Subcutaneous abdominal adipose tissue (tissue), 5 donors: Measurements from ENCODE around the gene ZNF407.
"Not testable (repeated sequence)": the region's sequence is repeated elsewhere in the genome, so short reads cannot be mapped to it uniquely, and the experiment has no call there.

Experiments used
- H3K27ac ChIP-seq: one replicate; pipeline ENCODE4 v1.7.0; 2013; ENCODE audit warnings: low read depth, mild to moderate bottlenecking, inconsistent platforms, low read length, moderate library complexity
- H3K27me3 ChIP-seq, 5 donors: one replicate each; pipeline ENCODE4 v1.7.0; 2013; ENCODE audit warnings: low read length in 5 of 5, inconsistent platforms in 1 of 5; ENCODE audit not compliant: control insufficient read depth in 5 of 5, insufficient read depth in 4 of 5
- H3K36me3 ChIP-seq, 5 donors: one replicate each; pipeline ENCODE4 v1.7.0; 2013; ENCODE audit warnings: low read length in 5 of 5; ENCODE audit not compliant: control insufficient read depth in 5 of 5, insufficient read depth in 5 of 5
- H3K4me1 ChIP-seq, 5 donors: one replicate each; pipeline ENCODE4 v1.7.0; 2013; ENCODE audit warnings: low read length in 5 of 5, mild to moderate bottlenecking in 3 of 5, moderate library complexity in 1 of 5; ENCODE audit not compliant: control insufficient read depth in 5 of 5, insufficient read depth in 5 of 5
- H3K4me3 ChIP-seq, 5 donors: one replicate each; pipeline ENCODE4 v1.7.0; 2013; ENCODE audit warnings: low read length in 5 of 5, low read depth in 1 of 5
- H3K9ac ChIP-seq, 5 donors: one replicate each; pipeline ENCODE4 v1.7.0; 2013; ENCODE audit warnings: low read length in 5 of 5, mild to moderate bottlenecking in 4 of 5, moderate library complexity in 3 of 5
- H3K9me3 ChIP-seq, 5 donors: one replicate each; pipeline ENCODE4 v1.7.0; 2013; ENCODE audit warnings: low read length in 5 of 5; ENCODE audit not compliant: control insufficient read depth in 5 of 5
- donor health status: healthy.
- donor health status: healthy.
- donor health status: healthy.
- donor health status: healthy.
- donor health status: healthy.

The ZNF407 gene

GRCh38 chr18:74957588-74958224 is 360.0 kb downstream of the ZNF407 start:
- Histone ChIP-seq H3K9ac (no peak overlapping the region), H3K9me3 (no peaks in the 10 kb centered on the region), H3K4me1 (peaks cover 0 to 2% (median 0%) of the 10 kb centered on the region in 5 donors), H3K36me3 (peaks cover 0 to 7% (median 4%) of the 10 kb centered on the region in 5 donors), H3K4me3 (no peak overlapping the region), H3K27me3 (no peaks in the 10 kb centered on the region), H3K27ac (no peak overlapping the region)

GRCh38 chr18:74959216-74959615 is 361.5 kb downstream of the ZNF407 start:
- no peak overlapping the region for H3K27ac ChIP-seq
- peaks cover 0 to 7% (median 4%) of the 10 kb centered on the region in 5 donors for H3K36me3 ChIP-seq
- no peak overlapping the region for H3K4me3 ChIP-seq
- no peaks in the 10 kb centered on the region for H3K27me3 ChIP-seq
- no peak overlapping the region for H3K9ac ChIP-seq
- H3K4me1 ChIP-seq, result peaks cover 0 to 4% (median 2%) of the 10 kb centered on the region in 5 donors
- H3K9me3 ChIP-seq, result no peaks in the 10 kb centered on the region

- no peak overlapping the region for H3K27ac ChIP-seq
- H3K9me3 ChIP-seq, result no peaks in the 10 kb centered on the region
- no peaks in the 10 kb centered on the region for H3K27me3 ChIP-seq
- no peak overlapping the region for H3K4me3 ChIP-seq
- H3K4me1 ChIP-seq, result peaks cover 0 to 4% (median 2%) of the 10 kb centered on the region in 5 donors
- H3K9ac ChIP-seq, result no peak overlapping the region
- H3K36me3 ChIP-seq, result peaks cover 0 to 7% (median 4%) of the 10 kb centered on the region in 5 donors
Observed at GRCh38 chr18:74961596-74961995, 363.9 kb downstream of the ZNF407 start.

GRCh38 chr18:74963820-74964446 is 366.3 kb downstream of the ZNF407 start:
- no peaks in the 10 kb centered on the region for H3K9me3 ChIP-seq
- no peak overlapping the region for H3K9ac ChIP-seq
- no peak overlapping the region for H3K4me3 ChIP-seq
- no peaks in the 10 kb centered on the region for H3K27me3 ChIP-seq
- no peak overlapping the region for H3K27ac ChIP-seq
- peaks cover 0 to 4% (median 0%) of the 10 kb centered on the region in 5 donors for H3K4me1 ChIP-seq
- no peaks in the 10 kb centered on the region for H3K36me3 ChIP-seq

GRCh38 chr18:74965682-74966081 is 368.0 kb downstream of the ZNF407 start:
- no peak overlapping the region for H3K4me3 ChIP-seq
- no peak overlapping the region for H3K27ac ChIP-seq
- H3K36me3 ChIP-seq, result no peaks in the 10 kb centered on the region
- H3K27me3 ChIP-seq, result no peaks in the 10 kb centered on the region
- no peak overlapping the region for H3K9ac ChIP-seq
- H3K4me1 ChIP-seq, result peaks cover 0 to 4% (median 3%) of the 10 kb centered on the region in 5 donors
- no peaks in the 10 kb centered on the region for H3K9me3 ChIP-seq

- Histone ChIP-seq H3K4me3 (no peak overlapping the region), H3K4me1 (peaks cover 0 to 14% (median 9%) of the 10 kb centered on the region in 5 donors), H3K27ac (no peak overlapping the region), H3K9me3 (no peaks in the 10 kb centered on the region), H3K36me3 (no peaks in the 10 kb centered on the region), H3K27me3 (no peaks in the 10 kb centered on the region), H3K9ac (no peak overlapping the region)
Observed at GRCh38 chr18:74967438-74967837, 369.8 kb downstream of the ZNF407 start.

GRCh38 chr18:74967979-74968378 is 370.3 kb downstream of the ZNF407 start:
- H3K9ac ChIP-seq, result no peak overlapping the region
- H3K27ac ChIP-seq, result no peak overlapping the region
- peaks cover 0 to 14% (median 9%) of the 10 kb centered on the region in 5 donors for H3K4me1 ChIP-seq
- no peaks in the 10 kb centered on the region for H3K27me3 ChIP-seq
- no peaks in the 10 kb centered on the region for H3K9me3 ChIP-seq
- H3K36me3 ChIP-seq, result no peaks in the 10 kb centered on the region
- no peak overlapping the region for H3K4me3 ChIP-seq

- H3K4me1 ChIP-seq, result peaks cover 0 to 14% (median 9%) of the 10 kb centered on the region in 5 donors
- H3K27ac ChIP-seq, H3K9ac ChIP-seq, H3K9me3 ChIP-seq, H3K4me3 ChIP-seq, H3K36me3 ChIP-seq, H3K27me3 ChIP-seq: not testable (repeated sequence)
Observed at GRCh38 chr18:74971358-74971757, 373.7 kb downstream of the ZNF407 start.

- not testable (repeated sequence) for H3K27me3 ChIP-seq, H3K9me3 ChIP-seq, H3K27ac ChIP-seq, H3K36me3 ChIP-seq, H3K4me3 ChIP-seq, H3K9ac ChIP-seq
- peaks cover 0 to 14% (median 9%) of the 10 kb centered on the region in 5 donors for H3K4me1 ChIP-seq
Observed at GRCh38 chr18:74971776-74972175, 374.1 kb downstream of the ZNF407 start.

GRCh38 chr18:74972354-74972753 is 374.7 kb downstream of the ZNF407 start:
- H3K36me3 ChIP-seq, result peaks cover 0 to 2% (median 0%) of the 10 kb centered on the region in 5 donors
- H3K4me3 ChIP-seq, result no peak overlapping the region
- no peak overlapping the region for H3K27ac ChIP-seq
- no peaks in the 10 kb centered on the region for H3K9me3 ChIP-seq
- no peaks in the 10 kb centered on the region for H3K27me3 ChIP-seq
- no peak overlapping the region for H3K9ac ChIP-seq
- peaks cover 0 to 14% (median 9%) of the 10 kb centered on the region in 5 donors for H3K4me1 ChIP-seq
